ENCODE results near the gene ACE. TPM values are rescaled to one million over a fixed set of nuclear protein-coding genes. Genes with fewer than 3 reads are reported as not detected.

The ACE gene
- total RNA-seq, 4 donors from 2014 or later: 42.9 to 1,678 (median 1,106) TPM

DNA sequence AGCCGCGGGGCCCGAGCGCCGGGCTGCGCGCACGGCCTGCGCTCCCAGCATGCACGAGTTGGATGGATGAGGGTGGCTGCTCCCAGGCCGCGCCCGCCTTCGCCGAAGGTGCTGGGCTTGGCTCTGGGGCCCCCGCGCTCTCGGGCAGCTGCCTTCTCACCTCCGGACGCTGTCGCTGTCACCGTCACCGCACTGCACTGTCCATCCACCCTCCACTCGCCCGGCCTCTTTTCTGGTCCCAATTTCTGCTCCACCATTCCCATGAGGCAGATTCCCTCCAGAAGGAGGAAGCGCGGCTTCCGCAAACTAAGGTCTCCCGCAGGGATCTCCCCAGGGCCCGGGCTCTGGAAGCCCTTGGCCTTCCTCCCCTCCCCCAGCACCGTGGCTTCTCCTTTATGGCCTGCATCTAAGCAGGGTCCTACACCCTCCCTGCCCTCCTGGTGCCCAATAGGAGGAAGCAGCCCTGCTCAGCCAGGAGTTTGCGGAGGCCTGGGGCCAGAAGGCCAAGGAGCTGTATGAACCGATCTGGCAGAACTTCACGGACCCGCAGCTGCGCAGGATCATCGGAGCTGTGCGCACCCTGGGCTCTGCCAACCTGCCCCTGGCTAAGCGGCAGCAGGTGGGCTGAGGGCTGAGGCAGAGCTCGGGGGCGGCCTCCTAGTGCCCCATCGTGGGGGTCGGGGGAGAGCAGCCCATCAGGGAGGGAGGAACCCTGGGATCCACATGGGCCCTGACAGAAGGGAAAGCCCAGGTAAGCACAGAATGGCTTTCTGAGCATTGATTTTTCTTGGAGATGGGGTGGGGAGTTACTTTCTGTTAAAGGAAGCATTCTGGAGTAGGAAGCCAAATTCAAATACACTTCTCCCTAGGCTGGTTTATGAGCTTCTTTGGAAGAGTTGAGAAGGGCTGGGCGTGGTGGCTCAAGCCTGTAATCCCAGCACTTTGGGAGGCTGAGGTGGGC is 899 bp downstream of the ACE start:
- no peak for TF ChIP-seq POLR2A (IDR thresholded peaks at IDR 0.05)
- TF ChIP-seq, protein P1, sequence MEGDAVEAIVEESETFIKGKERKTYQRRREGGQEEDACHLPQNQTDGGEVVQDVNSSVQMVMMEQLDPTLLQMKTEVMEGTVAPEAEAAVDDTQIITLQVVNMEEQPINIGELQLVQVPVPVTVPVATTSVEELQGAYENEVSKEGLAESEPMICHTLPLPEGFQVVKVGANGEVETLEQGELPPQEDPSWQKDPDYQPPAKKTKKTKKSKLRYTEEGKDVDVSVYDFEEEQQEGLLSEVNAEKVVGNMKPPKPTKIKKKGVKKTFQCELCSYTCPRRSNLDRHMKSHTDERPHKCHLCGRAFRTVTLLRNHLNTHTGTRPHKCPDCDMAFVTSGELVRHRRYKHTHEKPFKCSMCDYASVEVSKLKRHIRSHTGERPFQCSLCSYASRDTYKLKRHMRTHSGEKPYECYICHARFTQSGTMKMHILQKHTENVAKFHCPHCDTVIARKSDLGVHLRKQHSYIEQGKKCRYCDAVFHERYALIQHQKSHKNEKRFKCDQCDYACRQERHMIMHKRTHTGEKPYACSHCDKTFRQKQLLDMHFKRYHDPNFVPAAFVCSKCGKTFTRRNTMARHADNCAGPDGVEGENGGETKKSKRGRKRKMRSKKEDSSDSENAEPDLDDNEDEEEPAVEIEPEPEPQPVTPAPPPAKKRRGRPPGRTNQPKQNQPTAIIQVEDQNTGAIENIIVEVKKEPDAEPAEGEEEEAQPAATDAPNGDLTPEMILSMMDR (IDR thresholded peaks at IDR 0.05): no peak
- Histone ChIP-seq H3K4me1 (peaks cover 0 to 22% (median 10%) of the 10 kb centered on the region in 4 donors), H3K4me3 (peak overlapping the region; percentile 34 to 93 (median 70)), H3K9me3 (no peaks in the 10 kb centered on the region), H3K27me3 (no peaks in the 10 kb centered on the region), H3K27ac (peak overlapping the region in 3 of 4 donors; percentile 70 to 97 (median 90)), H3K36me3 (peaks cover 0 to 29% (median 0%) of the 10 kb centered on the region in 3 donors)
- DNase-seq: peak in 1 of 3 donors; percentile 72

DNA sequence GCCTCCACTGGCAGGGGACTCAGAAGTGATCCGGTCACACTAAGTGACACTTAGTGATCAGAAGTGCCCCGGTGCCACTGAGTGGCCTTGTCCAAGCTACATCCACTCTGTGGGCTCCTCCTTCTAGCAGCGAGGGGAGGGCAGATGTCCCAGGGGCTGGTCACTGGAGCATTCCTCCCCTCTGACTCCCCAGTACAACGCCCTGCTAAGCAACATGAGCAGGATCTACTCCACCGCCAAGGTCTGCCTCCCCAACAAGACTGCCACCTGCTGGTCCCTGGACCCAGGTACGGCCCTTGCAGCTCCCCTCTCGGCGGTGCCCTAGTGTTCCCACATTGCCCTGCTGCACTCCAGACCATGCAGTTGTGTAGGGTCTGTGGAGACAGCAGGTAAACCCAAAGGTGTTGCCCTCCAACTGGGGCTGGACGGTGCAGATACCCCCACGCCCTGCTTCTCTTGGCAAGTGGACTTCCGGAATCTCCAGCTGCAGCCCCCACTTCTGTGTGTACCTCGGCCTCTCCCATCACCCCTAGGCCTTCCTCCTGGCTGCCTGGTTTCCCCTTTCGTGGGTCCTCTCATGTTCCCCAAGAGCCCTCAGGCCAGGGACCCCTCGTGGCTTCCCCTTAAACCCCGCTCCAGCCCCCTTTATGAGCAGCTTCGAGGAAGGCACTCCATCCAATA is 2.1 kb downstream of the ACE start:
- Histone ChIP-seq H3K27me3 (no peaks in the 10 kb centered on the region), H3K4me3 (peak overlapping the region in 2 of 4 donors; percentile 83 to 93), H3K27ac (peak overlapping the region in 2 of 4 donors; percentile 90 to 97), H3K4me1 (peaks cover 0 to 22% (median 10%) of the 10 kb centered on the region in 4 donors), H3K9me3 (no peaks in the 10 kb centered on the region), H3K36me3 (peaks cover 0 to 36% (median 0%) of the 10 kb centered on the region in 3 donors)
- TF ChIP-seq, protein P1 (IDR thresholded peaks at IDR 0.05): peak; percentile 20 to 97 (median 80)
- peak; percentile 79 to 82 for TF ChIP-seq POLR2A (IDR thresholded peaks at IDR 0.05)
- peak; percentile 64 to 92 (median 90) for DNase-seq

DNA sequence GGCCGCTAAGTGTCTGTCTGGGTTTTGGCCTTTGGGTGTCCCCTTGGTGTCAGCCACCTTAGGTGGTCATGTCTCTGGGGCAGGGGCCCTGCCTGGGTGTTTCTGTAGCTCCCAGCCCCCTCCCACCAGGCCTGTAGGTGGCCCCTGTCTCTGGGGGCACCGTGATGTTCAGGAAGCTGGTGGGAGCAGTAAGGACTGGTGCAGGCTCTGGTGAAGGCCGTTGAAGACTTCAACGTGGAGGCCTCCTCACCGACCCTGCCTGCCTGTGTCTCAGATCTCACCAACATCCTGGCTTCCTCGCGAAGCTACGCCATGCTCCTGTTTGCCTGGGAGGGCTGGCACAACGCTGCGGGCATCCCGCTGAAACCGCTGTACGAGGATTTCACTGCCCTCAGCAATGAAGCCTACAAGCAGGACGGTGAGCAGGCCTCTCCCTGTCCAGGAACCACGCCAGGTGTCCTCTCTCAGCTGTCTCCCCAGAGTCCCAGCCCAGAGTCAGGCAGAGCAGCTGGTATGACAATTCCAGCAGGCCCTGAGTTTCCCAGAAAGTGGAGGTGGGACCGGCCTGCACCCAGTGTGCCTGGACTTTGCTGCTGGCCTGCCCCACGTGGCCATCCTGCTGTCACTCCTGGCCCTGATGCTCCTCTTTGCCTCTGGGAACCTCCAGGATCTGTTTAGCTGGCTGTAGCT is 2.8 kb downstream of the ACE start:
- H3K9me3 ChIP-seq: no peaks in the 10 kb centered on the region
- no peak for TF ChIP-seq POLR2A (IDR thresholded peaks at IDR 0.05)
- TF ChIP-seq, protein P1 (IDR thresholded peaks at IDR 0.05): no peak
- no peaks in the 10 kb centered on the region for H3K27me3 ChIP-seq

DNA sequence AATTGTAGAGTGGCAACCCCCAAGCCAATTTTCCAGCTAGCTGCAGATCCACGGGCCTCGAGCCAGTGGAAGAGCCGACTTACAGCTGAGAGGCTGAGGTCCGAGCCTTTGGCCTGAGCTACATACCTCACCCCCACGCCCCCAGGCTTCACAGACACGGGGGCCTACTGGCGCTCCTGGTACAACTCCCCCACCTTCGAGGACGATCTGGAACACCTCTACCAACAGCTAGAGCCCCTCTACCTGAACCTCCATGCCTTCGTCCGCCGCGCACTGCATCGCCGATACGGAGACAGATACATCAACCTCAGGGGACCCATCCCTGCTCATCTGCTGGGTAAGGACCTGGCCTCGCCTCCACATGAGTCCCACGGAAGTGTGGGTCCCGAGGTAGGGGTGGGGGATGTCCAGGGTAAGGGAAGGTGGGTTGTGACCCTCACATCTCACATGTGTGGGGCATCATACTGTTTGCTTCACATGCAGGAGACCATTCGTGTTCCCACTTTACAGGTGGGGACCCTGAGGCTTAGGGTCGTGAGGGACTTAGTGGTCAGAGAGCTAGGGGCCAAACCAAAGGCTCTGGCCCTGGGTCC is 3.4 kb downstream of the ACE start:
- no peaks in the 10 kb centered on the region for H3K27me3 ChIP-seq
- no peaks in the 10 kb centered on the region for H3K9me3 ChIP-seq
- peaks cover 0 to 49% (median 0%) of the 10 kb centered on the region in 3 donors for H3K36me3 ChIP-seq
- DNase-seq: no peak
- no peak for TF ChIP-seq POLR2A (IDR thresholded peaks at IDR 0.05)
- TF ChIP-seq, protein P1 (IDR thresholded peaks at IDR 0.05): no peak
- H3K27ac ChIP-seq: peak overlapping the region in 1 of 4 donors; percentile 9
- peak overlapping the region in 2 of 4 donors; percentile 12 to 83 for H3K4me3 ChIP-seq
- H3K4me1 ChIP-seq: peaks cover 0 to 17% (median 10%) of the 10 kb centered on the region in 4 donors

More for the DNA sequence above, 2.8 kb downstream of the ACE start:
- peak overlapping the region in 1 of 4 donors; percentile 9 for H3K27ac ChIP-seq
- no peak for DNase-seq
- H3K4me1 ChIP-seq: peaks cover 0 to 18% (median 10%) of the 10 kb centered on the region in 4 donors
- H3K4me3 ChIP-seq: peak overlapping the region in 2 of 4 donors; percentile 83 to 93
- H3K36me3 ChIP-seq: peaks cover 0 to 42% (median 0%) of the 10 kb centered on the region in 3 donors
